CD14-positive monocyte (primary cell): ENCODE results near the gene SPECC1L. TPM values are rescaled to one million over a fixed set of nuclear protein-coding genes. Genes with fewer than 3 reads are reported as not detected.

Source experiments
- DNase-seq, 3 donors: peaks; one replicate each; pipeline ENCODE4 v3.0.0-alpha.2; 2011 to 2022
- H2AFZ ChIP-seq: 2 replicates; pipeline ENCODE4 v1.6.0; 2012; ENCODE audit warnings: mild to moderate bottlenecking, low read depth, low read length, inconsistent platforms; ENCODE audit not compliant: insufficient read depth, poor library complexity, severe bottlenecking
- H3K27ac ChIP-seq, 2 donors: 1 replicate in 1 of 2; 2 replicates in 1 of 2; pipeline ENCODE4 v1.5.1; 2012 to 2013; ENCODE audit warnings: low read length in 2 of 2, control low read depth in 1 of 2, inconsistent platforms in 1 of 2, low read depth in 1 of 2, mild to moderate bottlenecking in 1 of 2
- H3K27me3 ChIP-seq, 2 donors: one replicate each; pipeline versions ENCODE4 v1.6.0 to v1.6.1; 2011 to 2013; ENCODE audit warnings: low read length in 2 of 2; ENCODE audit not compliant: control insufficient read depth in 2 of 2, insufficient read depth in 2 of 2
- H3K36me3 ChIP-seq, 2 donors: replicated peaks in 1 of 2; 1 replicate in 1 of 2; 2 replicates in 1 of 2; pipeline versions ENCODE4 v1.5.1 to v1.6.1; 2012 to 2013; ENCODE audit warnings: low read length in 2 of 2, control low read depth in 1 of 2, inconsistent platforms in 1 of 2, mild to moderate bottlenecking in 1 of 2; ENCODE audit not compliant: insufficient read depth in 2 of 2, control insufficient read depth in 1 of 2
- H3K4me1 ChIP-seq, 2 donors: 1 replicate in 1 of 2; 2 replicates in 1 of 2; pipeline versions ENCODE4 v1.5.1 to v1.6.1; 2012 to 2013; ENCODE audit warnings: low read length in 2 of 2, control low read depth in 1 of 2, inconsistent platforms in 1 of 2, mild to moderate bottlenecking in 1 of 2, moderate library complexity in 1 of 2; ENCODE audit not compliant: insufficient read depth in 2 of 2, control insufficient read depth in 1 of 2
- H3K4me2 ChIP-seq: replicated peaks from 2 replicates; pipeline ENCODE3; 2012; ENCODE audit warnings: low read length, moderate library complexity, mild to moderate bottlenecking; ENCODE audit not compliant: poor library complexity, severe bottlenecking; ENCODE audit errors: extremely low read depth
- H3K4me3 ChIP-seq, 3 experiments: fragments of 200-600 bp in 1 of 3; sonication (generic) in 1 of 3; replicated peaks in 1 of 3; 1 replicate in 2 of 3; 2 replicates in 1 of 3; pipeline ENCODE4 v1.5.1; 2011 to 2013; ENCODE audit warnings: low read length in 3 of 3, mild to moderate bottlenecking in 3 of 3, control low read depth in 2 of 3, low read depth in 2 of 3, inconsistent platforms in 1 of 3, moderate library complexity in 1 of 3
- H3K79me2 ChIP-seq: 2 replicates; pipeline ENCODE4 v1.6.0; 2012; ENCODE audit warnings: mild to moderate bottlenecking, control low read depth, inconsistent platforms, low read length, moderate library complexity; ENCODE audit not compliant: insufficient read depth
- H3K9ac ChIP-seq: 2 replicates; pipeline ENCODE4 v1.6.0; 2017; ENCODE audit warnings: low read length, mild to moderate bottlenecking; ENCODE audit not compliant: insufficient read depth, poor library complexity, severe bottlenecking
- H3K9me3 ChIP-seq, 2 donors: replicated peaks in 1 of 2; 1 replicate in 1 of 2; 2 replicates in 1 of 2; pipeline versions ENCODE4 v1.5.1 to v1.6.1; 2012 to 2013; ENCODE audit warnings: low read length in 2 of 2, control low read depth in 1 of 2; ENCODE audit not compliant: control insufficient read depth in 1 of 2, insufficient read depth in 1 of 2
- H4K20me1 ChIP-seq: 2 replicates; pipeline ENCODE4 v1.6.0; 2012; ENCODE audit warnings: mild to moderate bottlenecking, low read length, control low read depth, moderate library complexity; ENCODE audit not compliant: insufficient read depth
- H3K27ac Mint-ChIP-seq, 7 donors: one replicate each; pipeline ENCODE4 v1.8.0; 2020; ENCODE audit warnings: mild to moderate bottlenecking in 7 of 7, mixed read lengths in 7 of 7, moderate library complexity in 6 of 7, inconsistent platforms in 2 of 7
- H3K27me3 Mint-ChIP-seq, 3 donors: one replicate each; pipeline ENCODE4 v1.8.0; 2021 to 2022; ENCODE audit warnings: low read depth in 3 of 3, mild to moderate bottlenecking in 3 of 3, mixed read lengths in 3 of 3, moderate library complexity in 3 of 3, inconsistent platforms in 1 of 3
- H3K36me3 Mint-ChIP-seq, 2 donors: one replicate each; pipeline ENCODE4 v1.8.0; 2020; ENCODE audit warnings: mixed read lengths in 2 of 2, inconsistent platforms in 1 of 2, mild to moderate bottlenecking in 1 of 2
- H3K4me1 Mint-ChIP-seq: one replicate; pipeline ENCODE4 v1.8.0; 2020; ENCODE audit warnings: mild to moderate bottlenecking, mixed read lengths
- H3K4me3 Mint-ChIP-seq, 2 donors: one replicate each; pipeline ENCODE4 v1.8.0; 2020; ENCODE audit warnings: mild to moderate bottlenecking in 2 of 2, mixed read lengths in 2 of 2, moderate library complexity in 1 of 2
- H3K9me3 Mint-ChIP-seq, 7 donors: one replicate each; pipeline ENCODE4 v1.8.0; 2020 to 2022; ENCODE audit warnings: mixed read lengths in 7 of 7, mild to moderate bottlenecking in 6 of 7, moderate library complexity in 6 of 7, inconsistent platforms in 2 of 7
- CTCF ChIP-seq: fragments of 200-600 bp; IDR thresholded peaks from one replicate; pipeline ENCODE4 v1.8.0; 2022; ENCODE audit warnings: antibody characterized with exemption, mild to moderate bottlenecking
- WGBS: methylation state at CpG from one replicate; pipeline ENCODE4 v1.1.5; 2013; ENCODE audit warnings: missing lambda C conversion rate; ENCODE audit not compliant: insufficient coverage; 5-methylcytosine and 5-hydroxymethylcytosine counted together
- intact Hi-C, 2 donors: fragments of 100-400 bp; cut with micrococcal nuclease; formaldehyde crosslinking; loops; one replicate each; pipeline versions ENCODE4 v1.15.0 to v1.15.1; 2023
- polyA plus RNA-seq, 3 donors: library from polyadenylated mRNA; depleted of rRNA in 1 of 3; unstranded in 2 of 3; stranded (reverse) in 1 of 3; fragments of 300-500 nt in 2 of 3; fragments of >200 nt in 1 of 3; fragmentation: Illumina TruSeq in 2 of 3; gene quantifications; 1 replicate in 2 of 3; 2 replicates in 1 of 3; pipeline ENCODE4 v1.2.3, GENCODE V29; 2012 to 2021

Gene SPECC1L
- polyA plus RNA-seq, 3 donors, result 2.5 to 7.2 (median 4.9) TPM

- Mint-ChIP-seq H3K36me3 (peaks cover 36 to 58% of the 10 kb centered on the region in 2 donors), H3K27me3 (peaks cover 0 to 2% (median 0%) of the 10 kb centered on the region in 3 donors), H3K9me3 (no peaks in the 10 kb centered on the region), H3K4me1 (peaks cover 92% of the 10 kb centered on the region), H3K4me3 (no peak overlapping the region), H3K27ac (peak overlapping the region; percentile 98 to 100 (median 100))
- H3K27me3 ChIP-seq, result no peaks in the 10 kb centered on the region
- H3K27ac ChIP-seq, result peak overlapping the region; percentile 3 to 99
- H3K4me2 ChIP-seq, result no peak overlapping the region
- peaks cover 77 to 99% of the 10 kb centered on the region in 2 donors for H3K4me1 ChIP-seq
- no peaks in the 10 kb centered on the region for H4K20me1 ChIP-seq
- H2AFZ ChIP-seq, result no peak overlapping the region
- H3K36me3 ChIP-seq, result peaks cover 0 to 17% of the 10 kb centered on the region in 2 donors
- H3K9ac ChIP-seq, result no peak overlapping the region
- peak overlapping the region in 1 of 3 experiments; percentile 13 for H3K4me3 ChIP-seq
- intact Hi-C loops, result loop anchor here (2.0 to 5.0 kb wide), 4 partner anchors 33 to 77 kb away; no protein-coding TSS in a partner anchor
- no peak for DNase-seq
- 94% methylated on average over 12 of the region's 13 CpGs for WGBS
- no peaks in the 10 kb centered on the region for H3K9me3 ChIP-seq
- no peak for TF ChIP-seq CTCF
- peaks cover 69% of the 10 kb centered on the region for H3K79me2 ChIP-seq
These were observed 165.3 kb downstream of the SPECC1L start for GRCh38 chr22:24435861-24436371.

GRCh38 chr22:24436553-24436952, 165.9 kb downstream of the SPECC1L start:
- no peak overlapping the region for H3K27ac ChIP-seq
- H3K4me1 ChIP-seq, result peaks cover 78 to 99% of the 10 kb centered on the region in 2 donors
- H2AFZ ChIP-seq, result no peak overlapping the region
- Mint-ChIP-seq H3K36me3 (peaks cover 36 to 60% of the 10 kb centered on the region in 2 donors), H3K27ac (peak overlapping the region in 6 of 7 donors; percentile 19 to 100 (median 84)), H3K27me3 (peaks cover 0 to 2% (median 0%) of the 10 kb centered on the region in 3 donors), H3K4me3 (no peak overlapping the region), H3K4me1 (peaks cover 94% of the 10 kb centered on the region), H3K9me3 (no peaks in the 10 kb centered on the region)
- no peaks in the 10 kb centered on the region for H3K27me3 ChIP-seq
- H3K79me2 ChIP-seq, result peaks cover 69% of the 10 kb centered on the region
- no peak for DNase-seq
- H3K9ac ChIP-seq, result no peak overlapping the region
- intact Hi-C loops, result loop anchor here in 1 of 2 donors (5.0 kb wide), 1 partner anchor 36 kb away; no protein-coding TSS in a partner anchor
- H3K4me2 ChIP-seq, result no peak overlapping the region
- H4K20me1 ChIP-seq, result no peaks in the 10 kb centered on the region
- H3K4me3 ChIP-seq, result no peak overlapping the region
- WGBS, result 100% methylated on average over 2 of the region's 3 CpGs
- no peaks in the 10 kb centered on the region for H3K9me3 ChIP-seq
- TF ChIP-seq CTCF, result no peak
- H3K36me3 ChIP-seq, result peaks cover 0 to 17% of the 10 kb centered on the region in 2 donors
